T-helper 9 cell (primary cell): Measurements from ENCODE around the gene SLC17A8.
A peak's percentile ranks its signal among the peaks of the same experiment; 100 is the strongest.
"Not testable (repeated sequence)": the region's sequence is repeated elsewhere in the genome, so short reads cannot be mapped to it uniquely, and the experiment has no call there.

Experiments
- DNase-seq: peaks from one replicate; pipeline ENCODE4 v3.0.0-alpha.2; 2020

The SLC17A8 gene

DNA sequence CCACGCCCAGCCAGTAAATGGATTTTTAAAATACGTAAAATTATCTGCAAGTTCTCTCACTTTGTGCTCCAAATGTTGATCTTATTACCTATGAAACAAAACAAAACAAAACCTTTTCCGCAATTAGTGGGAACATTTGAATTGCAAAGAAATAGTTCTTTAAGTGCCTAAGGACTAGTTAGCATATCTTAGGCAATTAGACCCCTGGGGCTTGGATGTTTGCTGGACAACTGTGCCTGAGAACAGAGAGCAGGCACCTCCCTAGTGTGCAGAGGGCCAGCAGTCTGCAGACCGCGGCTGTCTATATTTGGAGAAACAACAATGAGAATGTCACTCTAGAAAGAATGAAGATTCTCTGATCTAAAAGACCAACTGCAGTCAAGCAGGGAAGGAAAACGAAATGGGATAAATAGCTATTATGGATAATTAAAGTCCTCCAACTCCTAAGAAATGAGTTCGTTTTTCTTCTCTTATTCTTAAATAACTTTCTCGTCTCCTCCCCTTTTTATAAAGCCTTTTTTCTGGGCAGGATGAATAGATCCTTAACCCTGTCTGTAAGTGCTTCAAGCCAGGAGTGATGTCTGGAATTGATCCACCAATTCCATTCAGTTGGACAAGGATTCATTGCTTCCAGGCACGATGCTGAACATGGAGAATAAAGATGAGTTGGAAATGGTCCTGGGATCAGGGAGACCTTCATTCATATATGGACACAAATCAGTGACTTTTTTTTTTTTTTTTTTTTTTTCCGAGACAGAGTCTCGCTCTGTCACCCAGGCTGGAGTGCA lies 16.2 kb downstream of the SLC17A8 start:
- DNase-seq, result no peak

DNA sequence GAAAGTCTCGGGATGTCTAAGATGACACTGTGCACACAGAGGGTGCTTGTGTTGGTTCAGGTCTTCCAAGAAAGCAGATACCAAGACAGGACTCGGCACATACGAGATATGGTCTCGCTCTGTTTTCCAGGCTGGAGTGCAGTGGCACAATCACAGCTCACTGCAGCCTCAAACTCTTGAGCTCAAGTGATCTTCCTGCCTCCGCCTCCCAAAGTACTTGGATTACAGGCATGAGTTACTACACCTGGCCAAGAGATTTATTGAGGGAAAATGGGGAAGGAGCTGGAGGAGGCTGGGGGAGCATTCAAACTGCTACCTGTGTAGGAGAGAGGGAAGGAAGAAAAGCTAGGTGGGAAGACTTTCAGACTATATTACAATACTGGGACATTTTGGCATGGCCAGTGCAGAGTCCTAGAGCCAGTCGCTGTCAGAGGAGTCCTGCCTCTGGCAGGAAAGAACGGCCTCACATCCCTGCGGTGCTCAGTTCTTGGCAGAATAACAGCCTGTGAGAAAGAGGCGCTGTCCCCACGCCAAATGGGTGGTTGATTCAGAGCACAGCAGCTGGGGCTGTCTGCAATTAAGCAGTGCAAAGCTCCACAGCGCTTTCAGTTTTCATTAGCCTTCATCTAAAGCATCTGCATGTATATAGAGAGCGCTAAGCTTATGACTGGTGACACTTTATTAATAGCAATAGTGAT lies 18.3 kb downstream of the SLC17A8 start:
- no peak for DNase-seq

DNA sequence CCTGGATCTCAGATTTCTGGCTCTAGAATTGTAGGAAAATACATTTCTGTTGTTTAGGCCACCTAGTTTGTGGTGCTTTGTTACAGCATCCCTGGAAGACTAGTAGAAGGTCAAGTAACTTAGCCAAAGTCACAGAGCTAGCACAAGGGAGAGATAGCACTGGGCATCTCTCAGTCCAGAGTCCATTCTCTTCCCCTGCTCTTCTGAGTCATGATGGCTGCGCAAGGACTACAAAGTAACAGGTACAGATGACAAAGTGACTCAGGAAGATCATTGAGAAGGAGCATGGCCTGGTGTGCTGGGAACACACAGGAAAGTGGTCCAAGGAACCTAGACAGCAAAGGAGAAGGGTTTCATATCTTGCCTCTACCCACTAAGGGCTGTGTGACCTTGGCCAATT lies 19.3 kb downstream of the SLC17A8 start:
- no peak for DNase-seq

DNA sequence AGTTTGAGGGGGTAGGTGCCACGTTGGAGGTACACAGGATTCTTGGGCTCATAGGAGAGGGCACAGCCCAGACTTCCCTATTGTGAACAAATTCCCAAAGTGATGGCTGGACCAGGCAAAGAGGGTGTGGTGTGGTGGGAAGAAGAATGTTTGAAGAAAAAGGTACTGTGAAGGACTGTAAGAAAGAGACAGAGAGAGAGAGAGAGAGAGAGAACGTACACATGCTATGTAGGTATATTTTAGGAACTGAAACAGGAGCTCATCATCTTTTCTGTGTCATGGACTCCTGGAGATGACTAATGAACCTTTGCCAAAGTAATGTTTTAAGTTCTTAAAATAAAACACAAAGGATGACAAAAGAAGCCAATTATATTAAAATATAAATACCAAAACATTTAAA lies 24.5 kb downstream of the SLC17A8 start:
- no peak for DNase-seq

DNA sequence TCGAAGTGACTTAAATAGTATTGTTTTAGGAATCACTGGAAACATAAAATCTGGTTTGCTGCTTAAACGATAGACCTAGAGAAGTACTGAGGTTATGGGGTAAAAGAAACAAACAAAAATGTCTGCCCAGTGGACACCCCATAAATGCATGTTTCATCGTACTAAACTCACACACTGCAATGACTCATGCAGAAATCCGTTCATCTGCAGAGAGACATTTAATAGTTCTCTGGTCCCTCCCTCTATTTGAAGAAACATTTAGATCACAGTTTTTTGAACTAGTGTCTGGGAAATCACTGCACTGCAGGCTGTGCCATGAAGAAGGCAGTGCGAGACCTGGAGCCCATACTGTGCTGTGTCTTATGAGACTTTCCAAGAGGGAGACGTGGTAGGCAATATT lies 25.5 kb downstream of the SLC17A8 start:
- DNase-seq, result no peak

DNA sequence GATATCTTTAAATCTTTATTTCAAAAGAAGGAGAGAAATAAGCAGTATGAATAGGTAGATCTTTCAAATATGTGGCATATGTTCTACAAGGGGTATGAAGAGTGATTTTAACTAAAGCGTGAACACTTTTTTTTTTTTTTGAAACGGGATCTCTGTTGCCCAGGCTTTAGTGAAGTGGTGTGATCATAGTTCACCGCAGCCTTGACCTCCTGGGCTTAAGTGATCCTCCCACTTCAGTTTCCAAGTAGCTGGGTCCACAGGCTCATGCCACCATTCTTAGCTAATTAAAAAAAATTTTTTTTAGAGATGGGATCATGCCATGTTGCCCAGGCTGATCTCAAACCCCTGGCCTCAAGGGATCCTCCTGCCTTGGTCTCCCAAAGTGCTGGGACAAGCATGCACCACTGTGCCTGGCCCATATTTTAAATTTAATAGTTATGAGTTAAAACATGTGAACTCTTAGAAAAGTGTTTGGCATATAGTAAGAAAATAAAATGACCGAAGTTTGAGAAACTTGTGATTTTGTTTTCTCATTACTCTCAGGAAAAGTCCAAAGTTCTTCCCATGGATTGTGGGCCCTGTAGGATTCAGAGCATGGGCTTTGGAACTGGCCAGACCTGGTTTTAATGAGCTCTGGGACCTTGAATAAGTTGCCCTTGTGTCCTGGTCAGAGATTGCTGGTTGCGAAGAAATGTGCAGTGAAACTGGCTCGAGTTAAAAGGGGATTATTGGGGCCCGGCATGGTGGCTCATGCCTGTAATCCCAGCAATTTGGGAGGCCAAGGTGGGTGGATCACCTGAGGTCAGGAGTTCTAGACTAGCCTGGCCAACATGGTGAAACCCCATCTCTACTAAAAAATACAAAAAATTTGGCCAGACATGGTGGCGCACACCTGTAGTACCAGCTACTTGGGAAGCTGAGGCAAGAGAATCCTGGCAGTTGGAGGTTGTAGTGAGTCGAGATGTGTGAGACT lies 27.0 kb downstream of the SLC17A8 start:
- DNase-seq, result no peak

DNA sequence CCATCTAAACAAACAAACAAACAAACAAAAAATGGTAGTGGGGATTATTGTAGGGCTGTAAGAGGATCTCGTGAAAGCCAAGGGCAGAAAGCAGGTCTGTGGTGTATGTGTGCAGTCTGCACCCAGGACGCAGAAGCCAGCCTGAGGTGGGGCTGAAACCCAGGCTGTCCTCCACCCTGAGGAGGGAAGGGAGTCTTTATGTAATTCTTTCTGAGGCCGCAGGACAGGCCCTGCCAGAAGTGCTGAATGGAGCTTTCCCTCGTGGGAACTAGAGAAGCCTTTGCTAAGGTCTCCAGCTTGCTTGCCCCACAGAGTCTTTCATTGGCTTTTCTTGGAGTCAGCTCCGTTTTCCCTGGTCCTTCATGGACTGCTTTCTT lies 27.7 kb downstream of the SLC17A8 start:
- no peak for DNase-seq

DNA sequence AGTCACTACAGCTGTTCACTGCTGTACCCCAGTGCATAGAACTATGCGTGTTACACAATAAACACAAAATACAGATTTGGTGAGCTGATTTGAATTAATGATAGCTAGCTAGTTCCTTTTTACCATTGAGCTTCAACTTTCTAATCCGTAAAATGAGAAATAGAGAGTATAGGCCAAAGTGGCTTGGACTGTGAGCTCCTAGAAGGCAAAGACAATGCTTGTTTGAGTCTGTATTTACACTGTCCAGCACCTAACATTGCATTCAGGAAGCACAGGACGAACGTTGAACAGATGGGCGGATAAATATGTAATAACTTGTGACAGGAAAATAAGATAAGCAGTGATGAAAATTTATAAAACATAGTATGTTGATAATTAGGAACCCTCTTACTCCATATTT lies 31.5 kb downstream of the SLC17A8 start:
- no peak for DNase-seq

DNA sequence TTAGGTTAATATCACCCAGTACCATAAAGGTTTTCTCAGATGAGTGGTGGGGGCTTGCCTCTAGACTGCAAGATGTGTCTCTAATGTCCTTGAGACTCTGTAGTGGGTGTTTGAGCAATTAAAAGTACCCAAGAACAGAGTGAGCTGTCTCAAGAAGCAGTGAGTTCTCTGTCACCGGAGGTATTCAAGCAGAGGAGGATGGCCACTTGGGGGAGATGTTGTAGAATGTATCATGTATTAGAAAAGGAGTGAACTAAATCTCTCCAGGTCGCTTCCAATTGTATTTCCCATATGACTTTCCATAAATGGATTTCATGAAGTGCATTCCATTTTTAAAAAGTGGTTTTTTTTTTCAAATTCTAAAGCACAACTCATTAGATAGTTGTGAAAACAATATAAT lies 35.0 kb downstream of the SLC17A8 start:
- no peak for DNase-seq

DNA sequence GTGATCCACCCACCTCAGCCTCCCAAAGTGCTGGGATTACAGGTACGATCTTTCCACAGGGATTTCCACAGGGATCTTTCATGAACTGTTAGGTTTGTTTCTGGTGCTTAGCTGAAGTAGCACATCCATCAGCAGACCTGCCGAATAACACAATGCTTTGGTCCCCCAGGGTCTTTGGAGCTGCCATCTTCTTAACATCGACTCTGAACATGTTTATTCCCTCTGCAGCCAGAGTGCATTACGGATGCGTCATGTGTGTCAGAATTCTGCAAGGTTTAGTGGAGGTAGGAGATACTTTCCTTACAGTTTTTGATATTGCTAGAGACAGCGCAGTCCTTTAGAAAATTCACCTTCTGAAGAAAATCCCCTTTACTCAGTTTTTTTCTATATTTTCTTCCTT lies 36.3 kb downstream of the SLC17A8 start:
- DNase-seq, result no peak

DNA sequence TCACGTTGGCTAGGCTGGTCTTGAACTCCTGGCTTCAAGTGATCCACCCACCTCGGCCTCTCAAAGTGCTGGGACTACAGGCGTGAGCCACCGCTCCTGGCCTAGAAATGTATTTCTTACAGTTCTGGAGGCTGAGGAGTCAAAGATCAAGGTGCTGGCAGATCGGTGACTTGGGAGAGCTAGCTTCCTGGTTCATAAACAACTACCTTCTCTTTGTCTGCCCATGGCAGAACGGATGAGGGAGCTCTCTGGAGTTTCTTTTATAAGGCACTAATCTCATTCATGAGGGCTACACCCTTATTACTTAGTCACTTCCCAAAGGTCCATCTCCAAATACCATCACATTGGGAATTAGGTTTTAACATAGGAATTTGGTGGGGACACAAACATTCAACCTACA lies 38.9 kb downstream of the SLC17A8 start:
- no peak for DNase-seq

DNA sequence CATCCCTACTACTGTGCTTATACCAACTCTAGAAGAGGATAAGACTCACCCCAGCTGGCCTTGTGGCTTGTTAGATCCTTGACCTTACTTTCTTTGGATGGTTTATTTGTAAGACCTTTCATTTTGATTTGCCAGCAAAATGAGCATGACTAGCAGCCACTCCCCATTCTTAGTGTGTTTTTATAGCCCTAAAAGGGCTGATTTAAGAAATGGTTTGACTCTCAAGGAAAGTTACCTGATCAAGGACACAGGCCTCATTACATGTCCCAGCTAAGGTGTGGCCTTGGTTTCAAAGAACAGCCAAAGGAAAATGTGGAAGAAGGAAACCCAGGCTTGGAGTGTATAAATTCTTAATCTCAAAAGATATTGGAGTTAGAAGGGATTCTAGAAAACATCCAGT lies 41.4 kb downstream of the SLC17A8 start:
- DNase-seq, result no peak

DNA sequence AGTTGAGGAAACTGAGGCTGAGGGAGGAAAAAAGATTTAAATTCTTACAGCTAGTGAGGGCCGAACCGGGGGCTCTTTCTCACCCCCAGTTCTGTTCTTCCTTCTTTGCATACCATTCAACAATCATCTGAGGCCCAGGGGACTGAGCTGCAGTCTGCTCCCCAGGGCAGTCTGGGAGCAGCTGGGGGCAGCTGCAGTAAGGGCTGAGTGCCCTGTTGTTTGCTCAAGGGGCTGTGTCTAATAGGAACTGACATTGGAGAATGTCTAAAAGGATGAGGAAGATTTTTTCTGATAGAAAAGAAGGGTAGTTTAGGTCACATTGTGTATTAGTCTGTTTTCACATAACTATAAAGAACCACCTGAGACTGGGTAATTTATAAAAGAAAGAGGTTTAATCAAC lies 42.2 kb downstream of the SLC17A8 start:
- no peak for DNase-seq

DNA sequence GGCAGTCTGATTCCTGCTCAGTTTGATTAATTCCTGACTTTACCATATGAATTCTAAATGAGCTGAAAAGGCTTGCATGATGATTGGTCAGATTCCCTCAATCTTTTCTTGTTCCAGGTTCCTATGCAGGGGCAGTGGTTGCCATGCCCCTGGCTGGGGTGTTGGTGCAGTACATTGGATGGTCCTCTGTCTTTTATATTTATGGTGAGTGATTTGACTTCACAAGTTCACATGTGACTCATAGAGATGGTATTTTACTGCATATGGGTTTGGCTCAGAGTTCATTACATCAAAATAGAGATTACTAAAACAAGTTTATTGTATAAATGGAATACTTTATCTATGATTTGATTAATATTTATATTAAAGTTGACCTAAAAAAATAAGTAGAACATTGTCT lies 44.8 kb downstream of the SLC17A8 start:
- no peak for DNase-seq

DNA sequence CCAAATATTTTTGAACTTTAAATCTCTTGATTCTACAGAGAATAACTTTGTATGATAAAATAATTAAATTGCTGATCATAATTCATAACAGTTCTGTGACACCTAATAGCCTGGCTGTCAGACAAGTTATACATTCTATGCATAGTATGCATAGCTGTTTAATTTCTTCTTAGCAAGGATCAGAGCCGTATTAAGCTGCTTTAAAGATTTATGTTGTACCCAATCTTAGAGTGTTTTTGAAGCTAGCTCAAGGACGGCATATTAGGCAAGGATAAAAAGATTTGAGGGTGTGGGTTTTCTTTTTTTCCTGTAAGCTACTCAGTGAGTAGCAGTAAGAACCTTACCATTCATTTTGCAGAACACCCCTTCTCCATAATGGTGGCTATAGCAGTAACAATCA lies 45.9 kb downstream of the SLC17A8 start:
- no peak for DNase-seq

DNA sequence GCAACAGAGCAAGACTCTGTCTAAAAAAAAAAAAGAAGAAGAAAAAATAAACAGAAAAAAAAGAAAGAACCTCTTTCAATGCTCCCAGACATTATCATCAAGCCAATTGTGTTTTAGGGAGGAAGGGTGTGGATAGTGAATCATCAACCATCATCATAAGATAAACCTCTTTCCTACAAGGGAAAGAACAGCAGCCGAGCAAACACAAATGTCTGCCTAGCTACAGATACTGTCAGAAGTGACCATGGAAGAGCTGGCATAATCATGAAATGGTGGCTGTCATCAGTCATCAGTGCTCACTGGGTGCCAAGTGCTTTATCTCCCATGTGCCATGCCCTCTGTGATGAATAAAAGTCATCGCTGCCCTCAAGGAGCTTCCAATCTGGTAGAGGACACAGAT lies 46.6 kb downstream of the SLC17A8 start:
- DNase-seq, result no peak

DNA sequence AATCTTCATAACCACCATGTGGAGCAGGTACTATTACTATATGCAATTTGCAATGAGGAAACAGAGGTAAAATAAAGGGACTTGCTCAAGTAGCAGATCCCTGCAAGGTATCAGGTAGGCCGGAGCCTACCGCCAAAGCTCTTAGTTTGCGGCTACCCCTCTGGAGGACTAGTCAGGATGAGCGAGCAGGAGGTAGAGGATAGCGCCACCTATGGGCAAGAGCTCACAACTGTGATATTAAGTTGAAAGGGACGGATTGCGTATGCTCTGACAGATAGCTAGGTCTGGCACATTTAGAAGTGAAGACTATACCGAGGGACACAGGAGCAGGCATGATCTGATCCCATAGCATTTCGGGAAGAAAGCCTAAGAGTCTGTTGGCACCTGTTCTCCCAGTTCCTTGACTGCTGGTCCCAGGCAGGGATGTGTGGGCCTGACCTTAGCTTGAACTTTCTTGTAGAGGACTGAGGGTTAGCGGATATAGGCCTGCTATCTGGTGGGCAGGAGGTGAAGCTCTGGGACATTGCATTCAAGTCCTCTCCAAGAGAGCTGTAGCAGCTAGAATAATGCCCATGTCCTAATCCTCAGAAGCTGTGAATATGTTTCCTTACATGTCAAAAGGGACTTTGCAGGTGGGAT lies 48.0 kb downstream of the SLC17A8 start:
- peak; percentile 0 for DNase-seq

DNA sequence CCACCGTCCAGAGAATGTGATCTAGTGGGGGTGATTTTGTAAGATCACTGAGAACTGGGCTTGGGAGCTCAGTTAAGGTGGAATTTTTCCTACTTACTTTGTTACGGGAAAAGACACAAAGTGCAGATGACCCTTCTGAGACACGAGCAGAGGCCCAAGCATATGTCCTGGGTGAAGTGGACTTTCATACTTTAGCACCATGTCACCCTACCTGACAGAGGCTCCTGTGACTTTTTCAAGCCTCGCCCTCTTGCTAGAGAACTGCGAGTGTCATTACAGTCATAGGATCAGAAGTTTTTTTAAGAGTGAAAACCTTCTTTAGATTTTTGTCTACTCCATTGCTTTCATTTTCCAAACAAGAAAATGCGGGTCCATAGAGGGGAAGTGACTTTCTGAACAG lies 56.1 kb downstream of the SLC17A8 start:
- DNase-seq, result no peak

DNA sequence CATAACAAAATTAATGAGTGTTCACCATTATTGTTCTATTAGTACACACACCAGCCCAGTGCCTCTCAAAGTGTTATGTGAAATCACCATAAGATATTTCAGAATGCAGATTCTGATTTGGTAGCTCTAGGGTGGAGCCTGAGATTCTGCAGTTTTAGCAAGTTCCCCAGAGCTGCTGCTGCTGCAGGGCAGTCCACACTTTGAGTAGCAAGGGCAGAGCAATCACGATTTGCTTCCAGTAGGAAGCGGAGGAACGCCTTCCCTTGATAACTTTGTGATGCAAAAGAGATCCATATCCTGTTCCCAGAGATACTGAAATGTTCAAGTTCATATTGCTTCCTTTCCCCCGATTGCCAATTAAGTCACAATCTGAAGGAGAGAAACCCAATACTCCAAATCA lies 57.9 kb downstream of the SLC17A8 start:
- DNase-seq, result no peak

DNA sequence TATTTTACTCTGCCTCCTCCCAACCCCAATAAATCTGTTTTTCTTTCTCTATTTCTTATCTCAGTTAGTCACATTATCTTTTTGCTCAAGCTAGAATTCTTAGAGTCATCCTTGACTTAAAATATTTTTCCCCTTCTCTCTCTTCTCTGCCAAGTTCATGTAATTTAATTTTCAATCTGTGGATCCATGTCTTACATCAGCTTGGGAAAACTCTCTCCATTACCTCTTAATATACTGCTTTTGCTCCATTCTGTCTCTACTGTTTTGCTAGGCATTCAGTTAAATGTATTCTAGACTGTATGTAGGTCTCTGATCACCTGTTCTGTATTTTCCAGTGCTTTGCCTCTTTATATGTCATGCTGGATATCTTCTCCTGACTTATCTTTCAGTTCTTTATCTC lies 65.8 kb downstream of the SLC17A8 start:
- DNase-seq, result no peak

DNA sequence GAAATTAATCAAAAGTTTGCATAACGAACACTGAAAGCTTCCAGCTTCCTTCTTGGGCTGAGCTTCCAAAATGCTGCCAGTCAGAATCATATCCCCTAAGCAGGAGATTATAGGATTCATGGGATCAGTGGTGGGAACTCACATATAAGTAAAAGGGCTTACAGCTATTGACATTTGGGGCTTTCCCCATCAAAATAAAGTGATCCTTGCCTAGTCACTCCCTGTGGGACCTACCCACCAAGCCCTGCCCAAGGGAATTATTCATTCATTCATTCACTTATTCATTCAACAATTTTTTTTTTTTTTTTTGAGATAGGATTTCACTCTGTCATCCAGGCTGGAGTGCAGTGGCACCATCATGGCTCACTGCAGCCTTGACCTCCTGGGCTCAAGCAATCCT lies 69.3 kb downstream of the SLC17A8 start:
- DNase-seq, result no peak

DNA sequence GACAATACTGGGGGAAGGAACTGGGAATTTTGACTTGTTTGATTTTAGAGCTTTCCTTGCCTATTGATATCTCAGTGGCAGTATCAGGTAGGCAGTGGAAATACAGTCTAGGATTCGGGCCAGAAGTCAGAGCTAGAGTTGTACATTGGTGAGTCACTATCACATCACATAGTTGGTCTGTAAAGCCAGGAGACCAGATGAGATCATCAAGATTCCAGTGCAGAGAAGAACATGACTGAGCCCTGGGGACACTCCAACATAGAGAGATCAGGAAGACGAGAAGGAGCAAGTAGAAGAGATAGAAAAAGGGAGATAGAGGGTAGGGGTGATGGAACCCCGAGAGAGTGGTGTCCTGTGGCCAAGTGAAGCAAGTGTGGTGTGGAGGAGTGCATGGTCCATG lies 70.2 kb downstream of the SLC17A8 start:
- no peak for DNase-seq

DNA sequence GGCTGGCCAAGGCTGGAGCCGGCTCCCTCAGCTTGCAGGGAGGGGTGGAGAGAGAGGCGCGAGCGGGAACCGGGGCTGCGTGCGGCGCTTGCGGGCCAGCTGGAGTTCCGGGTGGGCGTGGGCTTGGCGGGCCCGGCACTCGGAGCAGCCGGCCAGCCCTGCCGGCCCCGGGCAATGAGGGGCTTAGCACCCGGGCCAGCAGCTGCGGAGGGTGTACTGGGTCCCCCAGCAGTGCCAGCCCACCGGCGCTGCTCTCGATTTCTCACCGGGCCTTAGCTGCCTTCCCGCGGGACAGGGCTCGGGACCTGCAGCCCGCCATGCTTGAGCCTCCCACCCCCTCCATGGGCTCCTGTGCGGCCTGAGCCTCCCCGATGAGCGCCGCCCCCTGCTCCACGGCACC lies 73.4 kb downstream of the SLC17A8 start:
- DNase-seq, result not testable (repeated sequence)
